A549 treated with AZD9567 at 1 μM for 4 hours (cell line): ENCODE measurements around the gene PMEL. TPM values are rescaled to one million over a fixed set of nuclear protein-coding genes. Genes with fewer than 3 reads are reported as not detected.

ENCODE experiments used
- total RNA-seq: library from RNA; stranded (reverse); fragments of 200-300 nt; extraction: Qiagen RNA extraction; gene quantifications from 5 replicates; pipeline ENCODE4 v1.2.3, GENCODE V29; 2022; ENCODE audit not compliant: insufficient read depth

PMEL gene
- total RNA-seq, result 0.73 to 2.4 TPM (median 0.96 TPM) in 5 replicates

GRCh38 chr12:55965941-55966407 lies at the start of gene PMEL:
Gene PMEL, minus strand, starts transcription at chr12:55966042. Its CDS starts 31 bp downstream, at chr12:55966011.

GRCh38 chr12:55996715-55997534 lies 31.1 kb upstream of the PMEL start, which contains the start of gene SUOX:
Gene SUOX, plus strand, starts transcription at chr12:55997276. Its CDS starts 4,946 bp downstream, at chr12:56002222.

GRCh38 chr12:55973599-55974307 lies 7.9 kb upstream of the PMEL start, which contains the start of gene RAB5B:
Gene RAB5B, plus strand, starts transcription at chr12:55974078. Its CDS starts 12,883 bp downstream, at chr12:55986961.

GRCh38 chr12:55966408-55967281 lies 803 bp upstream of the PMEL start, which contains the start of gene CDK2:
Gene CDK2, plus strand, starts transcription at chr12:55966830. Its CDS starts 179 bp downstream, at chr12:55967009.

GRCh38 chr12:55930771-55931316 lies 35.0 kb downstream of the PMEL start, which contains the start of gene DGKA:
Gene DGKA, plus strand, starts transcription at chr12:55931162. Its CDS starts 5,342 bp downstream, at chr12:55936504.

GRCh38 chr12:55927588-55928502 lies 38.0 kb downstream of the PMEL start, which contains the start of gene PYM1:
Gene PYM1, minus strand, starts transcription at chr12:55927894. Its CDS starts 133 bp downstream, at chr12:55927761.

Other genes starting within 250 kb of the PMEL start
- gene BLOC1S1, start 250.0 kb downstream of the PMEL start, total RNA-seq, result 142 to 155 TPM (median 144 TPM) in 5 replicates
- 2.0 to 2.7 TPM (median 2.5 TPM) in 4 of 5 replicates, not detected in the other for gene RDH5, start 245.6 kb downstream of the PMEL start, total RNA-seq
- 645 to 708 TPM (median 655 TPM) in 5 replicates for gene CD63, start 237.0 kb downstream of the PMEL start, total RNA-seq
- gene GDF11, start 222.9 kb downstream of the PMEL start, total RNA-seq, result 3.7 to 5.1 TPM (median 4.6 TPM) in 5 replicates
- 90.8 to 133 TPM (median 92.8 TPM) in 5 replicates for gene SARNP, start 148.3 kb downstream of the PMEL start, total RNA-seq
- 100 to 110 TPM (median 108 TPM) in 5 replicates for gene ORMDL2, start 148.0 kb downstream of the PMEL start, total RNA-seq
- 16.2 to 29.2 TPM (median 18.3 TPM) in 5 replicates for gene DNAJC14, start 136.5 kb downstream of the PMEL start, total RNA-seq
- 0.12 to 0.29 TPM (median 0.20 TPM) in 4 of 5 replicates, not detected in the other for gene MMP19, start 123.1 kb downstream of the PMEL start, total RNA-seq
- gene PYM1, start 38.1 kb downstream of the PMEL start, total RNA-seq, result 38.0 to 46.9 TPM (median 40.9 TPM) in 5 replicates
- 16.5 to 52.6 TPM (median 18.3 TPM) in 5 replicates for gene DGKA, start 34.9 kb downstream of the PMEL start, total RNA-seq
- gene CDK2, start 788 bp upstream of the PMEL start, total RNA-seq, result 46.4 to 94.3 TPM (median 55.3 TPM) in 5 replicates
- gene RAB5B, start 8.0 kb upstream of the PMEL start, total RNA-seq, result 27.4 to 34.9 TPM (median 33.8 TPM) in 5 replicates
- 6.4 to 10.7 TPM (median 8.1 TPM) in 5 replicates for gene SUOX, start 31.2 kb upstream of the PMEL start, total RNA-seq
- 1.5 to 2.2 TPM (median 1.9 TPM) in 5 replicates for gene IKZF4, start 55.0 kb upstream of the PMEL start, total RNA-seq
- 460 to 862 TPM (median 750 TPM) in 5 replicates for gene RPS26, start 75.9 kb upstream of the PMEL start, total RNA-seq
- 0.93 to 5.5 TPM (median 1.8 TPM) in 5 replicates for gene ERBB3, start 114.1 kb upstream of the PMEL start, total RNA-seq
- 280 to 304 TPM (median 287 TPM) in 5 replicates for gene PA2G4, start 138.5 kb upstream of the PMEL start, total RNA-seq
- 3,768 to 6,003 TPM (median 5,882 TPM) in 5 replicates for gene RPL41, start 150.6 kb upstream of the PMEL start, total RNA-seq
- gene ZC3H10, start 152.2 kb upstream of the PMEL start, total RNA-seq, result 2.7 to 3.5 TPM (median 3.0 TPM) in 5 replicates
- gene ESYT1, start 162.2 kb upstream of the PMEL start, total RNA-seq, result 59.9 to 76.2 TPM (median 68.0 TPM) in 5 replicates
- 45.1 to 79.4 TPM (median 77.9 TPM) in 5 replicates for gene MYL6B, start 186.5 kb upstream of the PMEL start, total RNA-seq
- 2,096 to 2,356 TPM (median 2,204 TPM) in 5 replicates for gene MYL6, start 192.3 kb upstream of the PMEL start, total RNA-seq
- 27.9 to 36.9 TPM (median 34.1 TPM) in 5 replicates for gene SMARCC2, start 223.4 kb upstream of the PMEL start, total RNA-seq